DND-41 (cell line): Measurements from ENCODE around the gene HCN4.

Experiments
- ATAC-seq: fragments of 200-7000 bp; cut with Tn5 transposase; 3 replicates; pipeline ENCODE4 v1.9.1; 2021; ENCODE audit warnings: low read depth; ENCODE audit not compliant: insufficient read depth
- DNase-seq: peaks from one replicate; pipeline ENCODE4 v3.0.0-alpha.2; 2020
- H2AFZ ChIP-seq: 2 replicates; pipeline ENCODE4 v1.6.0; 2012; ENCODE audit warnings: low read depth, low read length
- H3K27ac ChIP-seq: 2 replicates; pipeline ENCODE4 v1.5.1; 2012; ENCODE audit warnings: low read length, inconsistent platforms
- H3K27me3 ChIP-seq: fragments of 200-600 bp; sonication (generic); 2 replicates; pipeline ENCODE4 v1.6.0; 2012; ENCODE audit warnings: low read length, mild to moderate bottlenecking, inconsistent platforms; ENCODE audit not compliant: insufficient read depth, poor library complexity
- H3K36me3 ChIP-seq: 2 replicates; pipeline ENCODE4 v1.5.1; 2012; ENCODE audit warnings: low read length, inconsistent platforms; ENCODE audit not compliant: insufficient read depth
- H3K4me1 ChIP-seq: 2 replicates; pipeline ENCODE4 v1.5.1; 2012; ENCODE audit warnings: mild to moderate bottlenecking, low read length; ENCODE audit not compliant: insufficient read depth
- H3K4me2 ChIP-seq: 2 replicates; pipeline ENCODE4 v1.6.0; 2012; ENCODE audit warnings: mild to moderate bottlenecking, moderate library complexity, low read length, inconsistent platforms; ENCODE audit not compliant: insufficient read depth
- H3K4me3 ChIP-seq, 2 experiments: fragments of 200-600 bp in 1 of 2; shearing (Covaris generic) in 1 of 2; 2 replicates each; pipeline ENCODE4 v1.5.1; 2012 to 2016; ENCODE audit warnings: inconsistent platforms in 2 of 2, low read length in 2 of 2, mild to moderate bottlenecking in 2 of 2, low read depth in 1 of 2, moderate library complexity in 1 of 2
- H3K79me2 ChIP-seq: 2 replicates; pipeline ENCODE4 v1.6.0; 2012; ENCODE audit warnings: low read length, inconsistent platforms; ENCODE audit not compliant: insufficient read depth
- H3K9ac ChIP-seq: 2 replicates; pipeline ENCODE4 v1.6.0; 2012; ENCODE audit warnings: low read depth, mild to moderate bottlenecking, inconsistent platforms, low read length, moderate library complexity
- H3K9me3 ChIP-seq: 2 replicates; pipeline ENCODE4 v1.5.1; 2012; ENCODE audit warnings: low read length, moderate library complexity, mild to moderate bottlenecking, inconsistent platforms; ENCODE audit not compliant: insufficient read depth, severe bottlenecking
- H4K20me1 ChIP-seq: 2 replicates; pipeline ENCODE4 v1.6.0; 2012; ENCODE audit warnings: low read length; ENCODE audit not compliant: insufficient read depth
- CTCF ChIP-seq: IDR thresholded peaks from 2 replicates; pipeline ENCODE4 v1.5.1; 2012; ENCODE audit warnings: borderline replicate concordance, low read length, moderate library complexity, mild to moderate bottlenecking; ENCODE audit not compliant: poor library complexity, severe bottlenecking; ENCODE audit errors: extremely low read depth
- EZH2 ChIP-seq: IDR thresholded peaks from 3 replicates; pipeline ENCODE4 v1.6.1; 2012; ENCODE audit warnings: borderline replicate concordance, low read depth, mild to moderate bottlenecking, moderate library complexity, low read length, inconsistent platforms; ENCODE audit not compliant: severe bottlenecking

The HCN4 gene

GRCh38 chr15:73386238-73386637 lies 17.5 kb upstream of the HCN4 start:
- H3K79me2 ChIP-seq = no peaks in the 10 kb centered on the region
- H2AFZ ChIP-seq = no peak overlapping the region
- H3K4me1 ChIP-seq = no peaks in the 10 kb centered on the region
- no peak overlapping the region for H3K9ac ChIP-seq
- H3K36me3 ChIP-seq = no peaks in the 10 kb centered on the region
- no peak for TF ChIP-seq EZH2
- TF ChIP-seq CTCF = no peak
- no peaks in the 10 kb centered on the region for H3K27me3 ChIP-seq
- ATAC-seq (no peak), DNase-seq (no peak)
- no peak overlapping the region for H3K27ac ChIP-seq
- no peaks in the 10 kb centered on the region for H4K20me1 ChIP-seq
- H3K4me2 ChIP-seq = no peak overlapping the region
- H3K9me3 ChIP-seq = no peaks in the 10 kb centered on the region
- no peak overlapping the region for H3K4me3 ChIP-seq

- ATAC-seq (no peak), DNase-seq (no peak)
- no peak overlapping the region for H2AFZ ChIP-seq
- H3K36me3 ChIP-seq = no peaks in the 10 kb centered on the region
- no peaks in the 10 kb centered on the region for H3K27me3 ChIP-seq
- H3K4me1 ChIP-seq = no peaks in the 10 kb centered on the region
- no peak overlapping the region for H3K4me3 ChIP-seq
- H3K9ac ChIP-seq = no peak overlapping the region
- H4K20me1 ChIP-seq = no peaks in the 10 kb centered on the region
- no peaks in the 10 kb centered on the region for H3K79me2 ChIP-seq
- H3K9me3 ChIP-seq = no peaks in the 10 kb centered on the region
- H3K27ac ChIP-seq = no peak overlapping the region
- no peak overlapping the region for H3K4me2 ChIP-seq
- TF ChIP-seq EZH2 (no peak), CTCF (no peak)
Observed at GRCh38 chr15:73385205-73385604, 16.4 kb upstream of the HCN4 start.

- TF ChIP-seq CTCF (no peak), EZH2 (no peak)
- Histone ChIP-seq H3K9me3 (no peaks in the 10 kb centered on the region), H3K27ac (no peak overlapping the region), H3K4me1 (no peaks in the 10 kb centered on the region), H3K9ac (no peak overlapping the region), H3K27me3 (no peaks in the 10 kb centered on the region), H3K79me2 (no peaks in the 10 kb centered on the region), H2AFZ (no peak overlapping the region), H3K4me3 (no peak overlapping the region), H4K20me1 (no peaks in the 10 kb centered on the region), H3K4me2 (no peak overlapping the region), H3K36me3 (no peaks in the 10 kb centered on the region)
- ATAC-seq (no peak), DNase-seq (no peak)
Observed at GRCh38 chr15:73383310-73384189, 14.8 kb upstream of the HCN4 start.
